ENCODE results near the gene NDUFA3. TPM values are rescaled to one million over a fixed set of nuclear protein-coding genes. Genes with fewer than 3 reads are reported as not detected.

Gene NDUFA3
- total and polyA plus RNA-seq, 10 of the 15 experiments (the other 5 are each of a cell fraction or from before 2014, with no cell fraction given), result 40.0 to 335 (median 153) TPM

DNA sequence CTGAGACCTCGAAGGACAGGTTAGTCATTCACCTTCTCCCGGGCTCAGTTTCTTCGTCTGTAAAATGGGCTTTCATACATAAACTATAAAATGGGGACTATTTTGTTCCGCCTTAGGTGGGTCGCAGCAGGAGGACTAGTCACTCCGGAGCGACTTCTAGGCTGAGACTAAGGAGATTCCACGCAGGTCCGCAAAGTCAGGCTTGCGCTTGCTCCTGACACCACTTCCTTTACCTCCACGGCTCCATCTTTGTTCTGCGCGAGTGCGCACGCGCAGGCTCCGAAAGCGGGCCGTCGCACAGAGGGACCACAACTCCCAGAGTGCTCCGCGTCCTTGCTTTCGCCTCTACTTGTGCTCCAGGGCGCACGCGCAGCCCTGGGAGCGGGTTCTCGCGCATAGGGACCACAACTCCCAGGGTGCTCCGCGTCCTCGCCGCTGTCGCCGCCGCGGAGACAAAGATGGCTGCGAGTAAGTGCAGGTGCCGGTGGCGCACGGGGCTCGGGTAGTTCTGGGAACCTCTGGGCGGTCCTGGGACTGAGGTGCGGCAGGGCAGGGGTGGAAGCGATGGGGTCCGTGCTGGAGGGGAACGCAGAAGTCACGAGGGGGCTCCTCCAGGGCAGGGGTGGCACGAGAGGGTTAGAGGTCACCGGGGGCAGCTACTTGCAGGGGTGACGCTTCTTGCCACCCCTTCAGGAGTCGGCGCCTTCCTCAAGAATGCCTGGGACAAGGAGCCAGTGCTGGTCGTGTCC lies at the start of gene NDUFA3 (continued):
- TF ChIP-seq SPI1 (IDR thresholded peaks at IDR 0.05; ENCODE audit: borderline replicate concordance, insufficient read depth, low read depth, low read length), result no peak
- TF ChIP-seq MEF2A (IDR thresholded peaks at IDR 0.05; ENCODE audit: insufficient read depth, low read depth, low read length), result no peak
- peak; percentile 68; the same call in 1 of the 2 replicates for TF ChIP-seq SIN3A (IDR thresholded peaks at IDR 0.05; ENCODE audit: low read depth, low read length)
- TF ChIP-seq TARDBP (IDR thresholded peaks at IDR 0.05; ENCODE audit: borderline replicate concordance), result peak; percentile 87; the same call in 1 of the 2 replicates
- TF ChIP-seq POLR2AphosphoS5 (IDR thresholded peaks at IDR 0.05; ENCODE audit: low read length), result peak; percentile 96
- no peak for TF ChIP-seq FOXM1 (IDR thresholded peaks at IDR 0.05; ENCODE audit: low read depth, low read length)
- peak; percentile 95 for TF ChIP-seq CREM (IDR thresholded peaks at IDR 0.05; ENCODE audit: low read depth)
- TF ChIP-seq ESRRA (IDR thresholded peaks at IDR 0.05; ENCODE audit: low read length), result no peak
- TF ChIP-seq NR2C1 (IDR thresholded peaks at IDR 0.05), result peak; percentile 83
- 0 out of 2 replicates have a peak, but pooled peaks have one; percentile 56 for TF ChIP-seq WRNIP1 (IDR thresholded peaks at IDR 0.05; ENCODE audit: borderline replicate concordance, low read depth, low read length)
- TF ChIP-seq, protein P1, sequence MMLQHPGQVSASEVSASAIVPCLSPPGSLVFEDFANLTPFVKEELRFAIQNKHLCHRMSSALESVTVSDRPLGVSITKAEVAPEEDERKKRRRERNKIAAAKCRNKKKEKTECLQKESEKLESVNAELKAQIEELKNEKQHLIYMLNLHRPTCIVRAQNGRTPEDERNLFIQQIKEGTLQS (IDR thresholded peaks at IDR 0.05; ENCODE audit: borderline replicate concordance, extremely low read depth, low read depth, low read length), result peak; percentile 21; the same call in 1 of the 2 replicates

- ATAC-seq (no peak), FAIRE-seq (no peak), DNase-seq (ENCODE audit: low read depth, low spot score) (no peak)
- no peaks in the 10 kb centered on the region for H4K20me1 ChIP-seq (ENCODE audit: control insufficient read depth, insufficient read depth)
- WGBS (ENCODE audit: insufficient coverage, insufficient replicate concordance, low lambda C conversion rate, missing lambda C conversion rate), result 10% methylated on average over 8 of the region's 9 CpGs
- H3K9ac ChIP-seq (ENCODE audit: control insufficient read depth, insufficient read depth, low read length), result no peak overlapping the region
- no peak overlapping the region for H3K27ac ChIP-seq (ENCODE audit: control insufficient read depth, insufficient read depth)
- in situ Hi-C loops (cut with MboI), result no loop called here
- no peak overlapping the region for H2AFZ ChIP-seq (ENCODE audit: control insufficient read depth, low read depth, low read length)
- ChIA-PET CTCF (no interaction called here), POLR2A (no interaction called here), RAD21 (ENCODE audit: unreplicated experiment) (no interaction called here), SMC1A (ENCODE audit: uncharacterized antibody, unreplicated experiment) (no interaction called here)
- no peak overlapping the region for H3K4me3 ChIP-seq
- TF ChIP-seq YY1 (IDR thresholded peaks at IDR 0.05; ENCODE audit: low read depth, low read length), result no peak
- TF ChIP-seq MXI1 (IDR thresholded peaks at IDR 0.05; ENCODE audit: low read depth, low read length), result no peak
- H3K36me3 ChIP-seq (ENCODE audit: control insufficient read depth in 2 of 2, insufficient read depth in 2 of 2, low read length in 1 of 2), result no peaks in the 10 kb centered on the region
- no peaks in the 10 kb centered on the region for H3K27me3 ChIP-seq (replicated peaks in 1 of 2; ENCODE audit: control insufficient read depth in 2 of 2, insufficient read depth in 2 of 2, low read length in 1 of 2)
- H3K9me3 ChIP-seq (replicated peaks; ENCODE audit: control insufficient read depth, insufficient read depth, low read length), result no peaks in the 10 kb centered on the region; the same call in 2 of the 3 replicates
- BruUV-seq (replicated peaks), result no TSS peak
- intact Hi-C loops (cut with micrococcal nuclease; ENCODE audit: unreplicated experiment), result no loop called here
- no peaks in the 10 kb centered on the region for H3K79me2 ChIP-seq (ENCODE audit: control insufficient read depth, insufficient read depth, low read length)
- no peaks in the 10 kb centered on the region for H3K4me1 ChIP-seq (ENCODE audit: control insufficient read depth, insufficient read depth, low read length)
- H3K4me2 ChIP-seq (ENCODE audit: control insufficient read depth, insufficient read depth), result no peak overlapping the region
Measured at GRCh38 chr19:54062643-54063042, 40.0 kb upstream of the NDUFA3 start.
